Stimulated activated CD8-positive, alpha-beta memory T cell treated with anti-CD3 and anti-CD28 coated beads, Interleukin-7, amount 100 ng/mL, for 48 hours (primary cell): ENCODE results near the gene CANT1.

Source experiments
- DNase-seq, 2 donors: peaks; one replicate each; pipeline ENCODE4 v3.0.0-alpha.2; 2020; ENCODE audit warnings: low read depth in 1 of 2; ENCODE audit errors: extremely low read depth in 1 of 2

CANT1 gene

DNA sequence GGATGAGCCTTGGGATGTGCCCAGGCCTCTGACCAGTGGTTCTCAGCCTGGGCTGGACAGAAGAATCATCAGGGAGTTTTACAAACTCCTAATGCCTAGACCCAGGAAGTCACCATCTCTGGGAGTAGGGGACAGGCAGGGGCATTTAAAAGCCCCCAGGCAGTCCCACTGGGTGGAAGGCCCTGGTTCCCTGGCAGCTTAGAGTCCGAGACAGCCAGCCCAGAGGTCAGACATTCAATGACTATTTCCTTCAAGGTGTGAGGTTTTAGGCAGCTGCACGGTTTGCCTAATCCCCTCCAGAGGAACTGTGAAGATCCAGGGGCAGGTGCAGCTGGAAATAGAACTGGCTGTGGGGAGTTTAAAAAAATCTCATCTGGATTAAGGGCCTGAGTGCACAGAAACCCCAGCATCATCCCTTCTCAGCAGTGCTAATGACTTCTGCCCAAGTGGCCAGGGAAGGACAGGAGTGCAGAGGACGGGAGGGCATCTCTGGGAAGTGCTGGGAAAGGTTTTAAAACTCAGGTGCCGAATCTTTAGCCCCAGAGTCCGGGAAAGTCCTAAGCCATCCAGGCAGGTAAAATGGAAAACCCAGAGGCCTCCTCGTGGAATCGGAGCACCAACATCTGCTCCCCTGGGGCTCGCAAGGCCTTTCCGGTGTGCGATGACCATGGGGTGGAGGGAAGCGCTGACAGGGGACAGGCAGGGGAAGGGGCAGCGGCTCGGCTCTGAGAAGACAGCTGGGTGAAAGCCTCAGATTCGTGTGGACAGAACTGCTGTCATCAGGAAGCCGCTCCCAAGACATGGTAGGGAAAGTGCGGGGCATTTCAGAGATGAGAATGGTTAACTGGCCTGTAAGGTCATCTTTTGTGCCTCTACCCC is 28.3 kb downstream of the CANT1 start:
- DNase-seq = no peak

DNA sequence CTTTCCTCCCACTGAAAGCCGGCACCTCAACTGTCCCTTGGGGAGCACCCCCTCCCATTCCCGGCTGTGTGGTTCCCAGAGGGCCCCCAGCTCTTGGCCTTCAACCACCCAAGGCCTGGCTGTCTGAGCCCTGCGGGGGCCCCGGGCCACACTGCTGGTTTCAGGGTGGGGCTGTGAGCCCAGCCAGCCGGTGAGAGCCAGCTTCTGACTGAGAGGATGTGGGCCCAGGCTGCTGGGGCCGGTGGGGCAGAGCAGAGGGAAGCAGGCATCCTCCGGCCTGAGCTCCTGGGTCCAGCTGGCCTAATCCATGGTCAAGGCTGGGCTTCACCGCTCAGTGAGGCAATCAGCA is 29.0 kb downstream of the CANT1 start:
- no peak for DNase-seq

- peak in 1 of 2 donors; percentile 5 for DNase-seq
These were observed 29.6 kb downstream of the CANT1 start, which contains the start of gene LGALS3BP for GRCh38 chr17:78979780-78980623. LGALS3BP (minus strand) TSS chr17:78979923; CDS start chr17:78977191, 2,732 bp downstream.

DNA sequence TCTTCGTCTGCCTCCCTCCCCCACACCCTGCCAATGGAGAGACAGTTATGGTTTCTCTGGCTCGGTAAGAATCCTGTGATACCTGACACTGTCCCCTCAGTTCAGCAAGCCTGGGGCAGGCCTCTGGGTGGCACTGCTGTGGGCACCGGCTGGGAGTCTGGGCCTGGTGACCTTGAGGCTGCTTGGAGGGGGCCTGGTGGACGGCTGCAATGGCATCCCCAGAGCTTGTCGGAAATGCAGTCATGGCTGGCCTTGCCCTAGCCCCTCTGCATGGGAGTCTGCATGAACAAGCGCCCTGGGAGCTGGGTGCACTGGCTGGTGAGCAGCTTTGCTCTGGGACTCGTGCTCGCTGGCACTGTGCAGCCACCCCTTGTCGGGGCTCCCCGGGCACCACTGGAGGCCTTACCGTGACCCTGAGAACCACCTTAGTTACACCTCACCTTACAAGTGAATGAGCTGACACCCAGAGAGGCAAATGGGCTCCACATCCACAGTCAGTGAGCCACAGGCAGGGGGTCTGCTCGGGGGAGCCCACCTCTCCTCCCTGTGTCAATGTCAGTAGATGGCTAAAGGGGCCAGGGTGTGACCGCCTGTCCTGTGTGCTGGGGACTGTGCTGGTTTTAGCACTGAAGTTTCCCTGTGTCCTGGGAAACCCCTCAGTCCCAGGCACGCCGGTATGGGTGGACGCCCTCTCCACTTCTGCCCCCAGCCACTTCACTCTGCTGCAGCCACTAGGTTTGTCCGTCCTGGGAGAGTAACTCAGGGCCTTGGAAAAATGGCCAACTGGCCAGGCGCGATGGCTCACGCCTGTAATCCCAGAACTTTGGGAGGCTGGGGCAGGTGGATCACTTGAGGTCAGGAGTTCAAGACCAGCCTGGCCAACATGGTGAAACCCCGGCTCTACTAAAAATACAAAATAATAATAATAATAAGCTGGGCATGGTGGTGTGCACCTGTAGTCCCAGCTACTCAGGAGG is 31.3 kb downstream of the CANT1 start:
- no peak for DNase-seq

DNA sequence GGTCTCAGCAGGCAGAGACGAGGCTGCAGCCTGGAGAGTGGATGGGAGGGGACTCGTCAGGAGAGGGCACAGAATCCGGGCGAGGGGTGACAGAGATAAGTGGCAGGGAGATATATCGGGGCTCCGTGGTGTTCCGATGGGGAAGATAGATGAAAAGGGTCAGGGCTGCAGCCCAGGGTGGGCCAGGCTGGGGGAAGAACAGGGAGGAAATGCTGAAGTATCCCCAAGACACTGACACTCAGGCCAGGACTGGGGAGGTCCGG is 32.0 kb downstream of the CANT1 start:
- no peak for DNase-seq

DNA sequence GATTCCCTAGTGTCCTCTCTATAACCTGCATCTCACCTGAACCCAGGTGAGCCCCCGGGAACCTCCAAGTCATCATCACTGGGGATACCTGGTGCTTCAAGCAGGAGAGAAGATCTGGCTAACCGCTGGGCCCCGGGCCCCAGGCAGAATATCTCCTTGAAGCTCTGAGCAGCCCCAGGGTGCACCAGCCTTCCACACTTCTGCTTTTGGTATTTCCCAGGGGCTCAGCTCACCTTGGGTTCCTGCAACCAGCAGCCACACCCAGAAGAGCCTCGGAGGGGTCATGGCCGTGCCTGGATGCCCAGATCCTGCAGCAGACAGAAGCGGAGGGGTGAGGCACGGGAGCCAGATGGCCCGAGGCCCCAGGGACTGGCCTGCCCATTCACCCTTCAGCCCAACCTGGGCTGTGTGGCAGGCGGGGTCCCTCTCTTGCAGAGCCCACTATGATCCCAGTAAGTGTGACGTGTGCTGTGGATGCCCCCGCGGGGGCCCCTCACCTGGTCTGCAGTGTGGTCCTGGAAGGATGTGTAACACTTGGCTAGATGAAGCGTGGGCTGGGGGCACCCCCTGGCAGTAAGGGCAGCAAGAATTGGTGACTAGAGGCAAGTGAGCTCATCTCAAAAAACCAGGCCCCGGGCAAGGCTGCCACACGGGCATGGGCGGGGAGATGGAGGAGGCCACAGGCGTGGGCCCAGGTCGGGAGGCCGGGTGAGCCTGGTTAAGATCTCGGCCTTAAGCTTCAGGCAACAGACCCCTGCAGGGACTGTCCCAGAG is 32.5 kb downstream of the CANT1 start:
- DNase-seq = no peak

DNA sequence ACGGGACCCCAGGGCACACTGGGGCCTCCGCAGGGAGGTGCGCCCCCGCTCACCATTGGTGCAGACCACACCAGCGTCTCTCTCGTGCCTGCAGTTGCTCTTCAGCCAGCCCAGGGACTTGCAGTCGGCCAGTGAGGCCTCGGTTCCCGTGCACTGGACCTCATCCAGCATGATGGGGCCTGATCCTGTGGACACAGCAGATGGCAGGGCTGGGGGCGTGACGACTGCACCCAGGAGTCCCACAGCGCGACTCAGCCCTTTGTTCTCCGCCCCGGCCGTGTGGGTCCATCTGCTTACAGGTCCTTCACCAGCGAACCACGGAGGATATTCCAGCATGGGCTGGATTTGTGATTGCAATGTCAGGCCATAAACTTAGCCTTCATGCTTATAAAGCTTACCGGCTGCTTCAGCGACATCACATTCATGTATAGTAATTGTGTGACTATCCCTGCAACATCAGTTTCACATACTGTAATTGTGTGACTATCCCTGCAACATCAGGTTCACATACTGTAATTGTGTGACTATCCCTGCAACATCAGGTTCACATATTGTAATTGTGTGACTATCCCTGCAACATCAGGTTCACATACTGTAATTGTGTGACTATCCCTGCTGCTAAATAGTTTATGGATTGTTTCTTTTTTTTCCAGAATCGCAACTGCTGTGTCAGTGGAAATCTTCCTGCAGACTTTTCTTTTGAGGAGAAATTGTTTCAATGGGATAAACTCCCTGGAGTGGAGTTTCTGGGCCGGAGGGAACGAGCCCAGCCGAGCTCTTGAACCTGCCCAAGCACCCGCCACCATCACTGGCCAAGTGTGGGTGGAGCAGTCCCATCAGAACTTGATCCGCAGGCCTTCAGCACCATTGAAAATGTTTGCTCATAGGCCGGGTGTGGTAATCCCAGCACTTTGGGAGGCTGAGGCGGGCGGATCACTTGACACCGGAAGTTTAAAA is 34.7 kb downstream of the CANT1 start:
- DNase-seq = no peak

- no peak for DNase-seq
These were observed 35.6 kb downstream of the CANT1 start for GRCh38 chr17:78973792-78974520.

- DNase-seq = no peak
These were observed 36.4 kb downstream of the CANT1 start for GRCh38 chr17:78973196-78973595.

GRCh38 chr17:78972507-78973105 is 37.0 kb downstream of the CANT1 start:
- DNase-seq = no peak

- DNase-seq = no peak
These were observed 37.6 kb downstream of the CANT1 start for GRCh38 chr17:78971756-78972506.

- DNase-seq = peak; percentile 26 to 63
These were observed 38.5 kb downstream of the CANT1 start for GRCh38 chr17:78970834-78971755.

DNA sequence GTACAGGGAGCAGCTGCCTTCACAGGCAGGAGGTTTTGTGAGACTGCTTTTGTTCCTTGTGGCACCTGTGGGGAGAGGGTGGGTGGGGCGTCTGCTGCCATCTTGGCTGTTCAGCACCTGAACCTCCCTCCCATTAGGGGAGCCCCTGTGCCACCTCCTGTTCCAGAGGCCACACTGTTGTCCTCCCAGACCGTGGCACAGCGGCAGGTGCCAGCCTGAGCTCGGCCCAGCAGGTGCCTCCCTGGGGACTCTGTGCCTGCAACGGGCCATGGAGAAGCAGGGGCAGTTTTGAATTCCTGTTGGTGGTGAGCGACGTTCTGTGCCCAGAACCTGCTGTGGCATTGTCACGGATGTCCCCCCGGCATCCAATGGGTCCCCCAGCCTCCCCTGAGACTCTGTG is 39.7 kb downstream of the CANT1 start:
- DNase-seq = no peak

GRCh38 chr17:78967782-78968362 is 41.7 kb downstream of the CANT1 start:
- peak in 1 of 2 donors; percentile 6 for DNase-seq

DNA sequence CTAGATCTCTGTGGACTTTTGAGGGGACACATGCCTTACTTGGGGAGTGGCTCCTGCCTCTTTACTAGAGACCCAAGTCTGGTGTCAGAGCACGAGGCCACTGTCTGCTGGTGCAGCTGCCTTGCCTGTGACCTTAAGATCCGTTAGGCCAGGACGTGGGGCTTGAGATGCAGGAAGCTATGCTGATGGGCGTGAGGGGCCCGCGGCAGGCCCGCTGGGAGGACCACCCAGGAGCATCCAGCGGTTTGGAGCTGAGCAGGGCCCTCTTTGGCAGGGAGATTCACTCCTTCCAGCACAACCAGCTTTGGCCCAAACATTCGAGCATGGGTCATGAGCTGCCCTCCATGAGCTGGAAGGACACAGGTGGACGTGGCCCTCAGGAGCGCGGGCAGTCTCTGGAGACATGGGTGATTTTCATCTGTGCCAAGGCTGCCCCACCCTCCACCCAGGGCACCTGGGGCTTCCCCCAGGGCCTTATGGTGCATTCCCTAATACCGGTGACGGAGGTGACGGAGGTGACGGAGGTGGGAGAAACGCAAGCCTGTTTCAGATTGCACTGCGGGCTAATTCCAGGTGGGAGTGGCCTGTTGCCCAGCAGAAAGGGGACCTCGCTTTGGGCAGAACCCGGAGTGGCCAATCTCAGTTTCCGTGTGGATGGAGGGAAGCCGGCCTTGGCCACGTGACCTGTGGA is 42.5 kb downstream of the CANT1 start:
- no peak for DNase-seq
